Esophagus muscularis mucosa (tissue), 4 donors: ENCODE data around the gene NEURL2. TPM values are rescaled to one million over a fixed set of nuclear protein-coding genes. Genes with fewer than 3 reads are reported as not detected.
A peak's percentile ranks its signal among the peaks of the same experiment; 100 is the strongest.
"Not testable (repeated sequence)": the region's sequence is repeated elsewhere in the genome, so short reads cannot be mapped to it uniquely, and the experiment has no call there.

Experiments
- DNase-seq: peaks from one replicate; pipeline ENCODE4 v3.0.0-alpha.2; 2017; ENCODE audit errors: extremely low spot score
- H3K27ac ChIP-seq, 4 donors: fragments of 200-600 bp; sonication (generic); replicated peaks in 1 of 4; 1 replicate in 3 of 4; 2 replicates in 1 of 4; pipeline ENCODE4 v1.5.1; 2016 to 2019; ENCODE audit warnings: mild to moderate bottlenecking in 1 of 4
- H3K27me3 ChIP-seq, 4 donors: fragments of 200-600 bp; sonication (generic); one replicate each; pipeline versions ENCODE4 v1.5.1 to v1.6.0; 2016 to 2019
- H3K36me3 ChIP-seq, 4 donors: fragments of 200-600 bp; sonication (generic); one replicate each; pipeline ENCODE4 v1.5.1; 2016 to 2019
- H3K4me1 ChIP-seq, 4 donors: fragments of 200-600 bp; sonication (generic); one replicate each; pipeline ENCODE4 v1.5.1; 2016 to 2019
- H3K4me3 ChIP-seq, 4 donors: fragments of 200-600 bp; sonication (generic); 1 replicate in 2 of 4; 2 replicates in 2 of 4; pipeline ENCODE4 v1.5.1; 2016 to 2019; ENCODE audit warnings: mild to moderate bottlenecking in 4 of 4, moderate library complexity in 1 of 4
- H3K9me3 ChIP-seq, 4 donors: fragments of 200-600 bp; sonication (generic); 1 replicate in 3 of 4; 2 replicates in 1 of 4; pipeline ENCODE4 v1.5.1; 2016 to 2019
- EP300 ChIP-seq: sonication (generic); formaldehyde crosslinking; IDR thresholded peaks from one replicate; pipeline ENCODE4 v1.6.1; 2017; ENCODE audit warnings: antibody characterized with exemption
- POLR2A ChIP-seq: fragments of 450-650 bp; IDR thresholded peaks from one replicate; pipeline ENCODE4 v1.6.1; 2017; ENCODE audit warnings: antibody characterized with exemption, moderate library complexity, mild to moderate bottlenecking, low read depth
- POLR2AphosphoS5 ChIP-seq, 2 donors: sonication (generic); formaldehyde crosslinking; IDR thresholded peaks; one replicate each; pipeline ENCODE4 v1.6.1; 2017; ENCODE audit warnings: antibody characterized with exemption in 2 of 2
- WGBS: methylation state at CpG from one replicate; pipeline ENCODE4 v1.1.5; 2018; 5-methylcytosine and 5-hydroxymethylcytosine counted together
- intact Hi-C: fragments of 100-400 bp; cut with DNase I; formaldehyde crosslinking; loops from one replicate; pipeline ENCODE4 v1.15.1; 2023
- total RNA-seq, 4 donors: library from RNA; depleted of rRNA; stranded (reverse); fragments of >200 nt; gene quantifications; one replicate each; pipeline versions ENCODE4 v1.1.0 to v1.2.1, GENCODE V29; 2016
- TF ChIP-seq, protein P1 (sequence below), 3 experiments: fragments of 200-600 bp in 2 of 3; fragments of 450-650 bp in 1 of 3; sonication (generic) in 2 of 3; IDR thresholded peaks; one replicate each; pipeline ENCODE4 v1.5.1; 2017 to 2019; ENCODE audit warnings: antibody characterized with exemption in 3 of 3, mild to moderate bottlenecking in 2 of 3, moderate library complexity in 1 of 3

NEURL2 gene
- total RNA-seq, 4 donors from 2014 or later: 10.8 to 16.1 (median 13.0) TPM

DNA sequence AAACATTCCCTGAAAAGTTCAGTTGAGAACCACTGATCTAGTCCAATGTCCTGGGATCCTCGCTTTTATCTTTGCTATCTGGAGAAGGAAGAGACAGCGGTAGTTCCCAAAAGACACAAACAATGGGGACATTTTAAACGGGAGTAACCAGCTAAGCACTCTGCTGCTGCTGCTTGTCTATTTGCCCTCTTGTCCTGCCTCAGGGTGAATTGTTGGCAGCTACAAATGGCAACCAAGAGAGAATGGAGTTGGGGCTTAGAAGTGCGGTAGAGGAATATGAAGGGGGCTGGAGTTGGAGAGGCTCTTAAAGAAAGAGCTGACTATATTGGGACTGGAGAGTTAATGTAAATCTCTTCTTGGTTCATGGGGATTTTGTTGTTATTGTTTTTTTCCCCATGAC, 16.4 kb downstream of the NEURL2 start:
- TF ChIP-seq POLR2AphosphoS5 (IDR thresholded peaks at IDR 0.05) (no peak), EP300 (no peak), POLR2A (no peak)
- TF ChIP-seq, protein P1, sequence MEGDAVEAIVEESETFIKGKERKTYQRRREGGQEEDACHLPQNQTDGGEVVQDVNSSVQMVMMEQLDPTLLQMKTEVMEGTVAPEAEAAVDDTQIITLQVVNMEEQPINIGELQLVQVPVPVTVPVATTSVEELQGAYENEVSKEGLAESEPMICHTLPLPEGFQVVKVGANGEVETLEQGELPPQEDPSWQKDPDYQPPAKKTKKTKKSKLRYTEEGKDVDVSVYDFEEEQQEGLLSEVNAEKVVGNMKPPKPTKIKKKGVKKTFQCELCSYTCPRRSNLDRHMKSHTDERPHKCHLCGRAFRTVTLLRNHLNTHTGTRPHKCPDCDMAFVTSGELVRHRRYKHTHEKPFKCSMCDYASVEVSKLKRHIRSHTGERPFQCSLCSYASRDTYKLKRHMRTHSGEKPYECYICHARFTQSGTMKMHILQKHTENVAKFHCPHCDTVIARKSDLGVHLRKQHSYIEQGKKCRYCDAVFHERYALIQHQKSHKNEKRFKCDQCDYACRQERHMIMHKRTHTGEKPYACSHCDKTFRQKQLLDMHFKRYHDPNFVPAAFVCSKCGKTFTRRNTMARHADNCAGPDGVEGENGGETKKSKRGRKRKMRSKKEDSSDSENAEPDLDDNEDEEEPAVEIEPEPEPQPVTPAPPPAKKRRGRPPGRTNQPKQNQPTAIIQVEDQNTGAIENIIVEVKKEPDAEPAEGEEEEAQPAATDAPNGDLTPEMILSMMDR (IDR thresholded peaks at IDR 0.05): no peak

DNA sequence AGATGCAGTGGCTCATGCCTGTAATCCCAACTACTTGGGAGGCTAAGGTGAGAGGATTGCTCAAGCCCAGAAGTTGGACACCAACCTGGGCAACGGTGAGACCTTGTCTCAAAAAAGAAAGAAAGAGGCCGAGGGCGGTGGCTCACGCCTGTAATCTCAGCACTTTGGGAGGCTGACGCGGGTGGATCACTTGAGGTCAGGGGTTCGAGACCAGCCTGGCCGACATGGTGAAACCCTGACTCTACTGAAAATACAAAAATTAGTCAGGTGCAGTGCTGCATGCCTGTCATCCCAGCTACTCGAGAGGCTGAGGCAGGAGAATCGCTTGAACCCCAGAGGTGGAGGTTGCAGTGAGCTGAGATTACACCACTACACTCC, 16.9 kb downstream of the NEURL2 start:
- DNase-seq, H3K27me3 ChIP-seq, H3K9me3 ChIP-seq, H3K4me1 ChIP-seq, H3K4me3 ChIP-seq, H3K27ac ChIP-seq, intact Hi-C loops: not testable (repeated sequence)
- peaks cover 0 to 27% (median 24%) of the 10 kb centered on the region in 4 donors for H3K36me3 ChIP-seq
- WGBS: 97% methylated on average over 10 of the region's 10 CpGs

More for the DNA sequence above, 16.4 kb downstream of the NEURL2 start:
- H3K27ac ChIP-seq: no peak overlapping the region
- H3K4me3 ChIP-seq: no peak overlapping the region
- no peak for DNase-seq
- intact Hi-C loops: no loop called here
- H3K36me3 ChIP-seq: peaks cover 0 to 25% (median 23%) of the 10 kb centered on the region in 4 donors
- no peaks in the 10 kb centered on the region for H3K4me1 ChIP-seq
- no peaks in the 10 kb centered on the region for H3K27me3 ChIP-seq
- 81% methylated on average over 4 of the region's 4 CpGs for WGBS
- H3K9me3 ChIP-seq: no peaks in the 10 kb centered on the region

DNA sequence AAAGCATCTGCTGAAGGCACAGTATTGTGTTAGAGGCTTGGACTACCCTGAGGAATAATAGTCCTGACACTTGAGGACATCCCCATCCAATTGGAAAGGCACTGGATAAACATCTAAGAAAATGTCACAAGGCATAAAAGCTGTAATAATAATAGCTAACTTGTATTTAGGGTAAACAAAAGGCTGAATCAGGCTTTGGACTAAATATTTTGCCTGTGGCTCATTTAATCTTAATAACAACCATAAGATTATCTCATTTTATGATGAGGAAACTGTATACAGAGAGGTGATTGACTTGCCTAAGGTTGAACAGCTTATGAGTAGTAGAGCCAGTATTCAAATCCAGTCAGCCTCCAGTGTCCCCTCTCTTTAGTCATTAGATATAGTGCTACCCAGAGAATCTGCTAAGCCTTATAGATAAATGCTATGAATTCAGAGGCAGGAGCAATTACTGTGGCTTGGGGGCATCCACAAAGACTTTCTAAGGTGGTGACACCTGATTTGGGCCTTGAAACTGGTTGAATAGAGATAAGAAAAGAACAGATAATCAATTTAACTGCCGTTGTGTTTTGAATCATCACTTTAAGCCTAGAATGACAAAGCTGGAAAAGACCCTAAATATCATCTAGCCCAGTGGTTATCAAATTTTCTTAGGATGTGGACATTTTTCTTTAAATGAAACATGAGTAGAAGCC, 17.5 kb downstream of the NEURL2 start:
- DNase-seq: no peak
- WGBS: 89% methylated on average over 1 of the region's 1 CpG
- TF ChIP-seq, protein P1 (IDR thresholded peaks at IDR 0.05): no peak
- TF ChIP-seq POLR2A (no peak), EP300 (no peak), POLR2AphosphoS5 (IDR thresholded peaks at IDR 0.05) (no peak)

DNA sequence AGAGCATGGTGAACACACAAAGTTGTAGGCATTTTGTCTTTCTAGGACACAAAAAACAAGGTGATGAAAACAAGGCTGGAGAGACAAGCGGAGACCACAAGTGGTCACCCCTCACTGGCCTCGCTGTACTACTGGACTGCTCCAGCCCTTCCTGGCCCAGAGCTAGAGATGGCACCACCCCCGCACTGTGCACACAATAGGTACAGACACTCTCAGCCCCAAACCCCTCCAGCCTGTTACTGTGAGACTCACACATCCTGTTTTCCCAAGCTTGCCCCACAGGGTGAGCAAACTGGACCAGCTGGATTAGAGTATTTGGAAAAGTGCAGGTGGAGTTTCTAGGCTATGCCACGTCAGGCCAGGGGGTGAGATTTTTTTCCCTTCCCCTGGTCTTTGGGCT, 18.4 kb downstream of the NEURL2 start:
- intact Hi-C loops: no loop called here
- DNase-seq: no peak
- TF ChIP-seq, protein P1 (IDR thresholded peaks at IDR 0.05): no peak
- no peak for TF ChIP-seq POLR2A
- no peak for TF ChIP-seq EP300
- TF ChIP-seq POLR2AphosphoS5 (IDR thresholded peaks at IDR 0.05): no peak
- Histone ChIP-seq H3K36me3 (peaks cover 0 to 16% (median 12%) of the 10 kb centered on the region in 4 donors), H3K27me3 (no peaks in the 10 kb centered on the region), H3K4me3 (no peak overlapping the region), H3K27ac (no peak overlapping the region), H3K9me3 (no peaks in the 10 kb centered on the region), H3K4me1 (peaks cover 0 to 4% (median 4%) of the 10 kb centered on the region in 4 donors)
- WGBS: 98% methylated on average over 4 of the region's 4 CpGs

More for the DNA sequence above, 17.5 kb downstream of the NEURL2 start:
- intact Hi-C loops: no loop called here
- Histone ChIP-seq H3K27me3 (no peaks in the 10 kb centered on the region), H3K27ac (no peak overlapping the region), H3K4me1 (no peaks in the 10 kb centered on the region), H3K36me3 (peaks cover 0 to 25% (median 21%) of the 10 kb centered on the region in 4 donors), H3K4me3 (no peak overlapping the region), H3K9me3 (no peaks in the 10 kb centered on the region)

DNA sequence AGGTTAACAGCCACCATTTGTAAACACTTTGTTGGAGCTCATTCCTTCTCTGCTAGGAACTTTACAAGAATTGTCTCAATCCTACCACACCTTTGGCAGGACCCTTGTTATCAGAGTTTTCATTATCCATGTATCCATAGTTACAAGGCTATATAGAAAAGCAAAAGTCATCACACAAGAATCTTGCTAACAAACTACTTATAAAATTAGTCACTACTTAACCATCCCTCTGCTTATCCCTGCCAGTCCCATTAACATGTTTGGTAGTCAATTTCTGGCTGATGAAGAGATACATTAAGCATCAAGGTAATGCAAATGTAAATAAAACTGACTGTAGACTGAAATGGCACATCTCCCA, 23.2 kb downstream of the NEURL2 start:
- H3K27me3 ChIP-seq: no peaks in the 10 kb centered on the region
- no peak overlapping the region for H3K4me3 ChIP-seq
- peaks cover 0 to 12% (median 10%) of the 10 kb centered on the region in 4 donors for H3K4me1 ChIP-seq
- H3K36me3 ChIP-seq: peaks cover 0 to 3% (median 0%) of the 10 kb centered on the region in 4 donors
- no peak for DNase-seq
- intact Hi-C loops: no loop called here
- TF ChIP-seq POLR2A (no peak), EP300 (no peak), POLR2AphosphoS5 (IDR thresholded peaks at IDR 0.05) (no peak)
- TF ChIP-seq, protein P1 (IDR thresholded peaks at IDR 0.05): no peak
- H3K9me3 ChIP-seq: no peaks in the 10 kb centered on the region
- H3K27ac ChIP-seq: peak overlapping the region in 1 of 4 donors; percentile 19
